Right atrium auricular region (tissue), 2 donors: Measurements from ENCODE around the gene MYO1F. TPM values are rescaled to one million over a fixed set of nuclear protein-coding genes. Genes with fewer than 3 reads are reported as not detected.
A peak's percentile ranks its signal among the peaks of the same experiment; 100 is the strongest.

Source experiments
- DNase-seq: peaks from one replicate; pipeline ENCODE4 v3.0.0-alpha.2; 2019; ENCODE audit warnings: low spot score
- H3K27ac ChIP-seq, 2 donors: fragments of 200-600 bp; sonication (generic); 1 replicate in 1 of 2; 2 replicates in 1 of 2; pipeline ENCODE4 v1.5.1; 2016 to 2019
- H3K27me3 ChIP-seq, 2 donors: fragments of 200-600 bp; sonication (generic); one replicate each; pipeline versions ENCODE4 v1.5.1 to v1.6.0; 2017 to 2019
- H3K36me3 ChIP-seq: fragments of 200-600 bp; sonication (generic); one replicate; pipeline ENCODE4 v1.5.1; 2016
- H3K4me1 ChIP-seq, 2 donors: fragments of 200-600 bp; sonication (generic); one replicate each; pipeline versions ENCODE4 v1.5.1 to v1.6.0; 2017 to 2019
- H3K4me3 ChIP-seq, 2 donors: fragments of 200-600 bp; sonication (generic); 1 replicate in 1 of 2; 2 replicates in 1 of 2; pipeline ENCODE4 v1.5.1; 2017 to 2019; ENCODE audit warnings: mild to moderate bottlenecking in 1 of 2, moderate library complexity in 1 of 2
- H3K9me3 ChIP-seq, 2 donors: fragments of 200-600 bp; sonication (generic); one replicate each; pipeline ENCODE4 v1.5.1; 2019
- CTCF ChIP-seq, 2 donors: fragments of 200-600 bp; sonication (generic); IDR thresholded peaks; one replicate each; pipeline ENCODE4 v1.5.1; 2019; ENCODE audit warnings: antibody characterized with exemption in 2 of 2
- total RNA-seq, 2 donors: library from RNA; depleted of rRNA; stranded (reverse); fragments of >200 nt; gene quantifications; one replicate each; pipeline ENCODE4 v1.1.0, GENCODE V29; 2016

MYO1F gene
- total RNA-seq, 2 donors from 2014 or later, result 4.4 to 10.8 TPM

DNA sequence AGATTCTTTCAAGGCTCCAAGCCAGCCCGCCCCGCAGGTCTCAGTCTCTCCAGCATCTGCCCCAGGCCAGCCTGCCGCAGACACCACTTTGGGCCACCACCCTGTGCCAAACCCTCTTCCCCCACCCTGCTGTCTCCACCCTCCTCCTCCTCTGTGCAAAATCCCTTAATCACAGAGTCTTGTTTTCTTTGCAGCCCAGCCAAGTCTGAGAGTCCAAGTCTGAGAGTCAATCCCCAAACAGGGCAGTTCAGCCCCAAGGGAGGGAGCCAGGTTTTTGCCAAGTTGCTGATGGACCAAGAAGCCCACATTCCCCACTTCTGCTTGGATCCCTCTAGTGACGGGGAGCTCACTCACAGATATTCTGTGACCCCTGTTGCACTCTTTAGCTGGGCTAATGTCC is 30.1 kb upstream of the MYO1F start:
- Histone ChIP-seq H3K27ac (no peak overlapping the region), H3K9me3 (peaks cover 3 to 10% of the 10 kb centered on the region in 2 donors), H3K4me1 (peaks cover 0 to 38% of the 10 kb centered on the region in 2 donors), H3K4me3 (no peak overlapping the region), H3K36me3 (peaks cover 10% of the 10 kb centered on the region), H3K27me3 (no peaks in the 10 kb centered on the region)
- TF ChIP-seq CTCF (IDR thresholded peaks at IDR 0.05), result no peak
- peak; percentile 84 for DNase-seq

DNA sequence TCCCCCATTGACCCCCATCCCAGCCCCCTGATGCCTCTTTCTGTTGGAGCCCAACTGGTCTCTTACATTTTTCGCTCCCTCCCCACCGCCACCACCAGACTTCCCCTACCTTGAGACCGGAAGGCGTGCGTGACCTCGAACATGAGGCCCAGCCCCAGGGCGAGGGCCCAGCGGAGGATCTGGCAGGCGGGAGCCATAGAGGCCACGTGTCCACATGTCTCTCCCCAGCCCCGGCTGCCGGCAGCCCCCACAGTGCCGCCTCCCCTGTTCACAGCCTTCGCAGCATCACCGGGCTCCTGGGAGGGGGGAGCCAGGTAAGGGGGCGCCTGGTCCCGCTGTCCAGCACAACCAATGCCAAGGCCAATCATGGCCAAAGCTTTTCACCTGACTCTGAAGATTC is 28.3 kb upstream of the MYO1F start:
- DNase-seq, result no peak
- Histone ChIP-seq H3K27me3 (no peaks in the 10 kb centered on the region), H3K4me1 (peaks cover 0 to 28% of the 10 kb centered on the region in 2 donors), H3K36me3 (peaks cover 10% of the 10 kb centered on the region), H3K27ac (no peak overlapping the region), H3K9me3 (peaks cover 3 to 10% of the 10 kb centered on the region in 2 donors), H3K4me3 (no peak overlapping the region)
- no peak for TF ChIP-seq CTCF (IDR thresholded peaks at IDR 0.05)

- Histone ChIP-seq H3K27me3 (no peaks in the 10 kb centered on the region), H3K36me3 (peaks cover 22% of the 10 kb centered on the region), H3K27ac (no peak overlapping the region), H3K4me3 (no peak overlapping the region), H3K4me1 (peaks cover 0 to 1% of the 10 kb centered on the region in 2 donors), H3K9me3 (peaks cover 3 to 10% of the 10 kb centered on the region in 2 donors)
- no peak for DNase-seq
- no peak for TF ChIP-seq CTCF (IDR thresholded peaks at IDR 0.05)
Observed at GRCh38 chr19:8601796-8602195, 24.6 kb upstream of the MYO1F start.

DNA sequence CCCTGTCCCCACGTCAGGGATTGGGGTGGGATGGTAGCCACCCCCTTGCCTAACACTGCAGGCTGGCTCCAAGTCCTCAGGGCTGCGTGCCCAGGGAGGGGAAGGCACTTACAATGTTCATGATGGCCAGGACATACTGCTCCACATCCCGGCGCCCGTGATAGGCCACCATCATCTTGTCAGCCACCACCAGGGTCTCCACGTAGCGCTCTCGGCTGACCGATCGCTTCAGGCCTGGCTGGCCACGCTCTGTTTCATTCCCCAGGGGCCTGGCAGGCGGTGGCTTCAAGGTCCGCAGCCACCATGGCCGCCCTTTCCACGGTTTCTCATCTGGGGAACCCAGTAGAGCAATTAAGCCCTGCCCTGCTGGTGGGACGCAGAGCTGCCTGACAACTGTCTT is 23.6 kb upstream of the MYO1F start:
- Histone ChIP-seq H3K27me3 (no peaks in the 10 kb centered on the region), H3K4me3 (no peak overlapping the region), H3K9me3 (peaks cover 3 to 10% of the 10 kb centered on the region in 2 donors), H3K4me1 (peaks cover 0 to 2% of the 10 kb centered on the region in 2 donors), H3K27ac (no peak overlapping the region), H3K36me3 (peaks cover 24% of the 10 kb centered on the region)
- TF ChIP-seq CTCF (IDR thresholded peaks at IDR 0.05), result no peak
- no peak for DNase-seq

DNA sequence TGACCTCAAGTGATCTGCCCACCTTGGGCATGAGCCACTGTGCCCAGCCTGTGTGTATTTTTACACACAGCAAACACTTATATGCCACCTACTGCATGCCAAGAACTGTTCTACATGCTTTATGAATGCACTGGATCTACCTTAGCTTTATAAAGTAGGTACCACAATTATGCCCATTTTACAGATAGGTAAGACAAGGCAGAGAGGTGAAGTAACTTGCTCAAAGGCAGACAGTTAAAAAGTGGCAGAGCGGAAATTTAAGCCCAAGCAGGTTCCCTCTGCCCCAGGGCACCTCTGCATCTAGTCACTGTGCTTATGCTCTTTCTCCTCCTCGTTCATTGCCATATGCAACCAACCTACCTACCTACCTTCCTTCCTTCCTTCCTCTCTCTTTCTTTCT is 22.8 kb upstream of the MYO1F start:
- Histone ChIP-seq H3K9me3 (peaks cover 3 to 8% of the 10 kb centered on the region in 2 donors), H3K4me3 (no peak overlapping the region), H3K27ac (no peak overlapping the region), H3K27me3 (no peaks in the 10 kb centered on the region), H3K4me1 (peaks cover 0 to 9% of the 10 kb centered on the region in 2 donors), H3K36me3 (peaks cover 23% of the 10 kb centered on the region)
- DNase-seq, result no peak
- no peak for TF ChIP-seq CTCF (IDR thresholded peaks at IDR 0.05)

DNA sequence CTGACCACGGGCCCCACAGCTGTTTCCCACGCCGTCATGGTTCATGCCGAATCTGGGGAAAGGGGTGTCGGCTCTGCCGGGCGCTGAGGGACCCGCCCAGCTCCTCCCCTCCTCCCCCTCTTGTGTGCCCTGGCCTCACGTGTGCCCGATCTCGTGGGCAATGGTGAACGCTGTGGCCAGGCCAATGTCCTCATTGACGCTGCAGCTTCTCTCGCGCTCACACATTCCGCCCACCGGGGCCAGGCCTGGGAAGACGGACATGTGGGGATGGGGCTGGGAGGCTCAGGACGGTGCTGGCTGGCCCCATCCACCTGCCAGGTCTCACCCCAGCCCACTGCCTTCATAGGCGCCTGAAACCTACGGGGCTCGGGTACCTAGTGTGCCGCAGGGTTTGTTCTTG is 18.9 kb upstream of the MYO1F start:
- no peak for TF ChIP-seq CTCF (IDR thresholded peaks at IDR 0.05)
- peaks cover 0 to 32% of the 10 kb centered on the region in 2 donors for H3K4me1 ChIP-seq

More for the DNA sequence above, 18.9 kb upstream of the MYO1F start:
- no peak overlapping the region for H3K27ac ChIP-seq
- no peak overlapping the region for H3K4me3 ChIP-seq
- H3K36me3 ChIP-seq, result peaks cover 14% of the 10 kb centered on the region
- DNase-seq, result no peak
- no peaks in the 10 kb centered on the region for H3K27me3 ChIP-seq
- peaks cover 0 to 6% of the 10 kb centered on the region in 2 donors for H3K9me3 ChIP-seq
